Stimulated activated naive CD4-positive, alpha-beta T cell (primary cell): Measurements from ENCODE around the gene PGS1.

ENCODE experiments used
- DNase-seq, 6 experiments: peaks; one replicate each; lab custom pipeline; 2025; lab: John Stamatoyannopoulos, UW

PGS1 gene

DNA sequence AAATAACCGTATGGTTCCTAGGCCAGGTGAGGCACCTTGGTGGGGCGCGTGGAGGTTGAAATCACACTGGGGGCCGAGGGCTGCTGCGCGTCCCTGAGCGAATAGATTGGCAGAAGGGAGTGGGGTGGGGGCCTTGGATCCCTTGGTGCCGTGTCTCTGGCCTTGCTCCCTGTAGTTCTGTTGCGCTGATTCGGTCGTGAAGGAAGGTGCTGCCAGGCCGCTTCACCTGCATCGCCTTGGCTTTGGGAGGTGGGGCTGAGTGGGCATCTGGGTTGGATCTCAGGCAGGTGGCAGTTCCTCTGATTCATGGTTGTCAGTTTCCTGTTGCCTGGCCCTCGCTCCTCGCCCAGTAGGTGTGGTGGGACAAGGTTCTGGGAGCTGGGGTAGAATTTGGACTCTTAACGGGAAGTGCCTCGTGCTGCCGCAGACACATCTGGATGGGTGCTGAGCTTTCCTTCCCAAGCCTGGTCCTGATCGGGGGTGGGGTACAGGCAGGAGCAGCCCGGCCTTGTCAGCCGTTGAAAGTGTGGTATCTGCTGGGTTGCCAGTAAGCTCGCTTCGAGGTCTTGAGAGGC lies 30.1 kb downstream of the PGS1 start:
- no peak for DNase-seq

GRCh38 chr17:78409191-78409928 lies 30.9 kb downstream of the PGS1 start:
- no peak for DNase-seq

GRCh38 chr17:78411241-78411857 lies 32.9 kb downstream of the PGS1 start:
- no peak for DNase-seq

DNA sequence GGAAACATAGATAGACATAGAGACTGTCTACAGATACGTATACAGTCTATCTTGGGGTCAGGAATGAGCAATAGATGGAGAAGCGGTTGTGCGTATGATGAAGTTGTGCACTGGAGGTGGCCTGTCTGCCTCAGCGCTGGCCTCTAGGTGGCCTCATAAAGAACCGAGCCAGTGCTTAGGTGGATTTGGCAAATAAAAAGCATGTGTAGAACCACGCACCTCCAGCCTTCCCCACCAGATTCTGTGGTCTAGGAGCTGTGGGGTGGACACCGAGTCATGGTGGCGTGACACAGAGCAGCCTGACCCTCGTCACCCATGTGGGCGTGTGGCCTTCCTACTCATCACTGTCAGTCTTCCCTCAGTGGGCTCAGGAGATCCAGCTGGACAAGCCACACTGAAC lies 34.0 kb downstream of the PGS1 start:
- DNase-seq, result peak in 1 of 6 experiments; percentile 8

DNA sequence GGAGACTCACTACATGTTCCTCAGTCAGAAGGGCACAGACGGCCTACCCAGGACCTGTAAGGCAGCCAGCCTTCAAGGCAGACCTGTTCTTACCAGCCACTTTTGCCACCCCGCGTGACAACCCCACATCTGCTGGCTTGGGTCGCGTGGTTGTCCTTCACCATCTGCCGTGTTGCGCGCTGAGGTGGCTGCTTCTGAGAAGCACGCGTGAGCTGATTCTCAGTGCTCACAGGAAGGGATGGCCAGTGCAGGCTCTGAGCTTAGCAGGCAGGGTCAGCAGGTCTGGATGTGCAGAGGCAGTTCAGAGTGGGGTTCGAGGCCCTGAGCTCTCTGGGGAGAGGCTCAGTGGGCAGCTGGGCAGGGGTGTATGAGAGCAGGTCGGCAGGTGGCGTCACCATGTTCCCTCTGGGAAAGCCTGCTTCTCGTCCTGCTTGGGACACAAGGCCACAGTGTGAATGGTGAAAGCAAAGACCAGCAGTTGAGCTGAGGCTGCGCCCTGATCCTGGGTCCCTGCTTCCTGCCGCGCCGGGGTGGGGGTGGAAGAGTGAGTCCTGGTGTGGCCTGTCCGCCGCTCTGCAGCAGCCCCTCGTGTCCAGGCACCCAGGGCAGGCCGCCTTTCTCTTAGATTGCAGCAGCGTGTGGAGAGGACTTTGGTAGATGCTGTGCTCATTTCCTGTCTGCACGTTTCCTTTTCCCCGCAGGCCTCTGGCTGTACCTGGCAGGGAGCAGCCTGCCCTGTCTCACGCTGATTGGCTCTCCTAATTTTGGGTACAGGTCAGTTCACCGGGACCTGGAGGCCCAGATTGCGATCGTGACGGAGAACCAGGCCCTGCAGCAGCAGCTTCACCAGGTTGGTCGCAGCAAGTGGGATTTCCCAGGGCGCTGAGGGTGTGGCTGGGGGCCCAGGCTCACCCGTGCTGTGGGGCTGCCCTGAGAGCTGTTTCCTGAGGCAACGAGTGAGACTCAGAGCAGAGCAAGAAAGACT lies 36.0 kb downstream of the PGS1 start:
- peak; percentile 32 to 74 (median 56) for DNase-seq

DNA sequence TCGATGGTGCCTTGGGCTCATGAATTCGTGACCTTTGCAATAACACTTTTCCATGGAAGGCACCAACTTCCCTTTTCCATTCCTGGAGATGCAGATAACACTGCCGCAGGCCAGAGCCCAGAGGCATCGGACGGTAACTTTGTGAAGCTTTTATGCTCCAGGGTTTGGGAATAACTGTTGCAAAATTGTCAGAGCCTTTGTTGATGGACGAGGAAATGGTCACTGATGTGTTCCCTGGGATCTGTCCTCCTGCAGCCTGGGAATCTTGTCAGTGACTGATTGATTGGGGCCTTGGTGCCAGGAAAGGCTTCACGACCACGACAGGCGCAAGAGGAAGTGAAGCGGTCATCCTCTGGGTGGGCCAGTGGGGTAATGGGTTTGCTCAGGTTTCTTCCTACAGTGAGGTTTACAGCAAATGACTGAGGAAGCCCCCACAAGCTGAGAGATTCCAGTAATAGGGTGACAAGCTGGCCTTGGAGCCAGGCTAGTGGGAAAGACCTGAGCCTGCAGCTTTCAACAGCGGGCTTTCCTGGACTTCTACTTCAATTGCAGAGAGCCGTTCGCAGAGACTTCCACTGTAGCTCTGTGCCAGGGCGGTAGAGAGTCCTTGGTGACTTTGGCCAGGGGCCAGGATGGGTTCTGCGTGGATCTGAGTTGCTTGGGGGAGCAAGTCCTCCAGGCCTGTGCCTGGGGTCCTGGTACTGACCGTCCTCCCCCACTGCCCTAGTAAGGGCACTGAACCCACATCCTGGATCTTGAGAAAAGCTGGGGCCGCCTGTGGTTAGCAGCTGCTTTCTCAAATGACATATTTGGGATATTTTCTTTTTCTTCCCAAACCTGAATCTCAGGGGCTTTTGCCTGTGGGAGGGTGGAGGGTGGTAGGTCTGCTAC lies 37.6 kb downstream of the PGS1 start:
- DNase-seq, result no peak

DNA sequence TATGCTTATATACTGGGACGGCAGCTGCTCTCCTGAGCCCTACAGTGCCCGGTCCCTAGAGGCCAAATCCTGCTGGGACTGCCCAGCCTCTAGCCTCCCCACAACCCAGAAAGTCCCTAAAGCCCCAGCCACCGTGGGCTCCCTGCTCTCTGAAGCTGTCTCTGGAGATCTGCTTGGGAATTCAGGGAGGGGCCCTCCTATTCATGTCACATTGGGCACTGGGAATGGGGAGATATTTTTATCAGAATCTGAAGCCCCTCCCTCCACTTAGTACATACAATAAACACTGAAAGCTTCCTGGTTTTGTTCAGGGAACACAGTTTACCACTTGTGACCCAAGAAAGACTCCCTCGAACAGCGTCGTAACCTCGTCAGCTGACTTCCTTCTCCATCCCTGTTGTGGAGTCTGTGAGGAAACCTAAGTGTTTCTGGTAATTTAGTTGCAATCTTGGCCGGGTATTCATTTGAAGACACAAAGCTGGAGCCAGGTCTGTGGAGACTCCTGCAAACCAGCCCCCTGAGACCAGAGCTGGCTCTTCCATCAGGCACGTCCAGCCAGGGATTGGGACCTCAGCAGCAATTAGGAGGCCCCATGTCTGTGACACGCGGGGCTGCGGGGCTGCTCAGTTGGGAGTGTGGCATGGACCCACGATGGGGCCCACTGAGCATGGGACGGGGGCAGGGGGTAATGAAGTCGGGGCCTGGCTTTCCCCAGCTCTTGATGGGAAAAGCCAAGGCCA lies 38.5 kb downstream of the PGS1 start:
- DNase-seq, result no peak

DNA sequence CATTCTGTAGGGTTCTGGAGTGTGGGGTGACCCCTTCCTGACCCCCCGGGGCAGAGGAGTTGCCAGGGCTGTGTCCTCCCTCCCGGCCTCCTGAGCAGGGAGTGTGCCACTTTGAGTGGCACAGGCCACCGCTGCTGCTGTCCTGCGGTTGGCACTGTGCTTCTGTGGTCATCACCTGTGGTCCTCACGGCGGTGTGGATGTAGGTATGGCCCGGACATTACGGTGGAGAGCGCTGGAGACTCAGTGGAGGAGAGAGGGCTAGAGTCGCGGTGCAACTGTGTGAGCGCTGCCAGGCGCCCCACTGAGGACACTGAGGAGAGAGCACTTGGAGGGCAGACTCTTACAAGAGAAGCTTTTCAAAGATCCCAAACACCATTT lies 39.1 kb downstream of the PGS1 start:
- no peak for DNase-seq

- DNase-seq, result no peak
Measured at GRCh38 chr17:78418326-78419026, 40.0 kb downstream of the PGS1 start.

DNA sequence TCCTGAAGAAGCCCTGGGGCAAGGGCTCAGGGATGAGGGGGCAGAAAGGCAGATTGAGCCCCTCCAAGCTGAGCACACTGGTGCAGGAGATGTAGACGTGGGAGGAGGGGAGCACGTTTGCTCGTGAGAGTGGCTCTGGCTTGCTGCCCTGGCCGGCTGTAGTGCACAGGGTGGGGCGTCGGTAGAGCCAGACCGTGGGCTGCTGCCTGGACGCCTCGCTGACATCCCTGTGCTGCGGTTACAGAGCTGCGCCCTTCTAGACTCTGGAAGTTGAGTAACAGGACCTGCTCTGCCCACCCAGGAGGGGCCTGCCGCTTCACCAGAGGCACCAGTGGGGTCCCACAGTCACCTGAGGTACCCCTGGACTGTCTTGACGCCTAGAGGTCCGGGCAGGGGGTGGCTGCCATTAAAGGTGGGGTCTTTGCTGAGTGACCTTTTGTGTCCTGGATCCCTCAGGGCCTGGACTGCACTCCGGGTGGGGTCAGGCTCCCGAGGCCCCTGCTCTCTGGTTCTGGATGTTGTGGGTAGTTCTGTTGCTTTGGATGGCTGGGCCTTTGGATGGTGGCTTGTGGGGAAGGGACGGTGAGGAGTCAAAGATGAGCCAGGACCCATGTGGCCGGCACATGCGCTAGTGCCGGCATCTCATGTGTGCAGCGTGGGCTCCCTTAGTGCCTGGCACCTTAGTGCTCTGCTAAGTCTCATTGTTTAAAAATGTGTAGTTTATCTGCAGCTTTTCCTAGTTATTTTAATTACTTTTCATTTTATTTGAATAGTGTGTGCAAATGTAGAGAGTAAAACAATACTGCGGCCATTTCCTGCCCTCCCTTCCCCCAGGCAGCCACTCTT lies 41.7 kb downstream of the PGS1 start:
- DNase-seq, result no peak

GRCh38 chr17:78421084-78421533 lies 42.7 kb downstream of the PGS1 start:
- DNase-seq, result no peak

DNA sequence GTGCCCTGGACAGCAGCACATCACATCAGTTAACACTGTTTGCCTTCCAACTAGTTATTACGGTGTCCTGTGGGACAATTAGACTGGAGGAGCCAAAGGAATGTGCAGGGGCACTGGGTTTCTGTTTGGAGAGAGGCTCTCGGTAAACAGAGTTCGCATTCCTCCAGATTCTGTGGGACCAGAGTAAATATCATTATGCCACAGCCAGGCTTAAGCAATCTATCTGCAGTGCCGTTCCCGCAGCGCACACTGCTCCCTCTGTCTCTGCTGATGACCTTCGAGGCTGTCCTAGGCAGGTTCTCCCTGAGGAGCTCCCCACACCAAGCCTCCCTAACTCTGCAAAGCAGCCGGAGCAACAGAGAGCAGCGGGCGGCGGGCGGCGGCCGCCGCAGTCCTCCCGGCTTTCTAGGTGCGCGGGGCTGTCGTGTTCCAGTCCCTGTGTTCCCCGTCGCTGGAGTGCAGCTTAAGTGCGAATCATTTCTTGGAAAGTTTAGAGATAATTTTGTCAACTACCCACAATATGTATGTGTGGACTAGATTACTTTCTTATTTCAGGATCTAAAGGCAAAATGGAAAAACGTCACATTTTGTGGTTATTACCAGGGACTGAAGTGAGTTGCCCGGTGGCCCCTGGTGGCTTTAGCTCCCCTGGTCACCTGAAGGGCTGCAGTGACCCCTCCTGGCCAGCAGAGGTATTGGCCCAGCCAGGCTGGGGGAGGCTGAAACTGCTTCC lies 43.3 kb downstream of the PGS1 start:
- peak; percentile 27 to 70 (median 65) for DNase-seq

GRCh38 chr17:78422267-78422605 lies 43.8 kb downstream of the PGS1 start:
- DNase-seq, result no peak

GRCh38 chr17:78422872-78423588 lies 44.6 kb downstream of the PGS1 start:
- no peak for DNase-seq

DNA sequence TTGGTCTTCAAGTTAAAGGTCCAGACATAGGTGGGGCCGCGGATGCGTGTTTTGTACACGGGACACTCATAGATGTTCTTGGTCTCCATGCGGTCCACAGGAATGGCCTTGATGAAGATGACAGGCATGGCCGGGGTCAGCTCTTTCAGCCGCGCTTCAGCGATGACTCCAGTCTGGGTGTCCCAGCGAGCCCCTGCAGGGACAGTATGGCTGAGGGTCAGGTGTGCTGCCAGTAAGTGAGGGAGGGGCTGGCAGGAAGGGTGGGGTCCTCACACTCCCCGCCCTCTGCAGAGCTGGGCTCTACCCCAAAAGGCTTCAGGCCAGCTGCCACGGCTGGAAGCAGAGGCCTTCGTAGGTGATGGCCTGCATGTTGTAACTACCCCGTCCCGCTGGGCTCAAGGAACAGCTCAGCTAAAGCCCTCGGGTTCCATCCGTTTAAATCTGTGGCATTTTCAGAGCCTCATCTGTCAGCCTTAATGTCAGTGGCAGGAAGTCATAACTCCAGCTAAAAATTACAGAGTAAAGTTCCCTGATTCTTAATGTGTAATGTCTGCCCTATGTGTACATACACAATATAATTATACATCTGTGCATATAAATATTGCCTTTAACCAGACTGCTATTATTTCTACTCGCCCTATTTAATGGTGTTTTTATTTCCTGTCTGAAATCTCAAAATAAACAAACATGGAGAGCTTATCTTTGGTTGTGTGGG lies 45.7 kb downstream of the PGS1 start:
- no peak for DNase-seq

GRCh38 chr17:78425429-78425828 lies 47.0 kb downstream of the PGS1 start:
- no peak for DNase-seq

GRCh38 chr17:78426293-78426879 lies 47.9 kb downstream of the PGS1 start:
- no peak for DNase-seq
